ENCODE measurements around the gene ACAP1.

DNA sequence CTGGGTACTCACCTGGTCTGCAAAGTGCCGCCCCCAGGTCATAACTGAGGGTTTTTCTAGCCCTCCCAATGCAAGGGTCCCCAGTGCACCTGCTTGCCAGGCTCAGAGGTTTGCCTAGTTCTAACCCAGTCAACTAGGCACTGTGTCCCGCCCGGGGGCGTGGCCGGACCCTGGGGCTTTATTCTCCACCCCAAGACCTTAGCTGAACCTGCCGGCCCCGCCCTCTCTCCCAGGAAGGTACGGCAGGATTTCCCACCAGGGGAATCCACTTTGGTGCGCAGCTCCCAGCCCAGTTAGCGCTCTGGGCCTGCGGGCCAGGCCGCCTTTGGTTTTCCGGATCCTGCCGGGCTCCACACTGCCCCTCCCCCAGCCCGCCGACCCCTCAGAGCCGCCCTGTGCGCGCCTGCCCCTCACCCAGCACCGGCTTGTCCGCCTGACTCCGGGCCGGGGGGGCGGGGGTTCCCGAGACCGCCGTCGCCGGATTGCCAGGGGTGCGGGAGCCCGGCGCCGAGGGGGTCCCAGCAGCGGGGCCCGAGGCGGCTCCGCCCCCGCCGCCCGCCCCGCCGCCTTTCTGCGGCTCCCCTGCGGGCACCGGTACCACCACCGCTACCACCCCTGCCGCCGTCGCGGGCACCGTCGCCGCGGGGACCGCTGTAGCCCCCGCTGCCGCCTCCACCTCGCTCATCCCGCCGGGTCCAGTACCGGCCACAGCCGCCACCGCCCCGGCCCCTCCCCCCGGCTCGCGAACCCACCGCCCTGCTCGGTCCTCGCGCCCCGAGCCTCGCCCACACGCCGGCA is 42.3 kb upstream of the ACAP1 start:
- TF ChIP-seq, protein P1, sequence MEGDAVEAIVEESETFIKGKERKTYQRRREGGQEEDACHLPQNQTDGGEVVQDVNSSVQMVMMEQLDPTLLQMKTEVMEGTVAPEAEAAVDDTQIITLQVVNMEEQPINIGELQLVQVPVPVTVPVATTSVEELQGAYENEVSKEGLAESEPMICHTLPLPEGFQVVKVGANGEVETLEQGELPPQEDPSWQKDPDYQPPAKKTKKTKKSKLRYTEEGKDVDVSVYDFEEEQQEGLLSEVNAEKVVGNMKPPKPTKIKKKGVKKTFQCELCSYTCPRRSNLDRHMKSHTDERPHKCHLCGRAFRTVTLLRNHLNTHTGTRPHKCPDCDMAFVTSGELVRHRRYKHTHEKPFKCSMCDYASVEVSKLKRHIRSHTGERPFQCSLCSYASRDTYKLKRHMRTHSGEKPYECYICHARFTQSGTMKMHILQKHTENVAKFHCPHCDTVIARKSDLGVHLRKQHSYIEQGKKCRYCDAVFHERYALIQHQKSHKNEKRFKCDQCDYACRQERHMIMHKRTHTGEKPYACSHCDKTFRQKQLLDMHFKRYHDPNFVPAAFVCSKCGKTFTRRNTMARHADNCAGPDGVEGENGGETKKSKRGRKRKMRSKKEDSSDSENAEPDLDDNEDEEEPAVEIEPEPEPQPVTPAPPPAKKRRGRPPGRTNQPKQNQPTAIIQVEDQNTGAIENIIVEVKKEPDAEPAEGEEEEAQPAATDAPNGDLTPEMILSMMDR (IDR thresholded peaks at IDR 0.05; ENCODE audit: insufficient read depth, low read depth, low read length), result no peak
- TF ChIP-seq EZH2 (IDR thresholded peaks at IDR 0.05; ENCODE audit: insufficient read depth, low read length), result peak; percentile 93
